GM19099 (cell line): ENCODE results near the gene RRAS.

Experiments used
- POLR2A ChIP-seq: IDR thresholded peaks from 3 replicates; pipeline ENCODE4 v1.6.1; 2011; ENCODE audit warnings: low read depth; ENCODE audit not compliant: insufficient read length; ENCODE audit errors: extremely low read depth

The RRAS gene

GRCh38 chr19:49589502-49589905 lies 50.4 kb downstream of the RRAS start:
- TF ChIP-seq POLR2A, result no peak

GRCh38 chr19:49588365-49589122 lies 51.4 kb downstream of the RRAS start:
- no peak for TF ChIP-seq POLR2A

GRCh38 chr19:49587227-49587626 lies 52.7 kb downstream of the RRAS start:
- TF ChIP-seq POLR2A, result no peak
